GM13977 (cell line): ENCODE data around the gene PLCD3.

Experiments used
- DNase-seq: peaks from one replicate; pipeline ENCODE4 v3.0.0; 2012; ENCODE audit warnings: low spot score
- in situ Hi-C: fragments of 300-500 bp; cut with MboI; formaldehyde crosslinking; loops from one replicate; pipeline ENCODE4 v1.12.0; 2022; ENCODE audit warnings: low sequenced_read_pairs, low pct_unique_long_range_greater_than_20kb, mixed read lengths, inconsistent platforms; ENCODE audit not compliant: unreplicated experiment
- TF ChIP-seq, protein P1 (sequence below): IDR thresholded peaks from 2 replicates; pipeline ENCODE4 v1.5.1; 2012; ENCODE audit warnings: mild to moderate bottlenecking, control low read depth; ENCODE audit not compliant: insufficient read depth; ENCODE audit errors: extremely low read depth, missing control alignments

PLCD3 gene

DNA sequence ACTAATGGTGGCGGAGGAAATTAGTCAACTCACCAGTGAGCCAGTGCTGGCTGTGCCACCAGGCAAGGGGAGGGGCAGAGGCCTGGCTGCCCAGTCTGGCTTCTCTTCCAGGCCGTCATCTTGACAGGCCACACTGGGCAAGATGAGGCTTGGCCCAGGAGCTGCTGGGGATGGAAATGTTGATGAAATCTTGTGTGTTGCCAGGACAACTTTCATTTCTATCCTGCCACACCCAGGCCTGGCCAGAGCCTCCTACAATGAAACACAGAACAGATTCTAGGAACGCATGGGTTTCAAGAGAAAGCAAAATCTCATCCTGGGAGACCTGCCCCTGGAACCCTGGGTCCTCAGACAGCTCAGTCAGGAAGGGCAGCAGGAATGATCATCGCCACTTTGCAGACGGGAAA lies 38.6 kb upstream of the PLCD3 start:
- in situ Hi-C loops, result no loop called here
- TF ChIP-seq, protein P1, sequence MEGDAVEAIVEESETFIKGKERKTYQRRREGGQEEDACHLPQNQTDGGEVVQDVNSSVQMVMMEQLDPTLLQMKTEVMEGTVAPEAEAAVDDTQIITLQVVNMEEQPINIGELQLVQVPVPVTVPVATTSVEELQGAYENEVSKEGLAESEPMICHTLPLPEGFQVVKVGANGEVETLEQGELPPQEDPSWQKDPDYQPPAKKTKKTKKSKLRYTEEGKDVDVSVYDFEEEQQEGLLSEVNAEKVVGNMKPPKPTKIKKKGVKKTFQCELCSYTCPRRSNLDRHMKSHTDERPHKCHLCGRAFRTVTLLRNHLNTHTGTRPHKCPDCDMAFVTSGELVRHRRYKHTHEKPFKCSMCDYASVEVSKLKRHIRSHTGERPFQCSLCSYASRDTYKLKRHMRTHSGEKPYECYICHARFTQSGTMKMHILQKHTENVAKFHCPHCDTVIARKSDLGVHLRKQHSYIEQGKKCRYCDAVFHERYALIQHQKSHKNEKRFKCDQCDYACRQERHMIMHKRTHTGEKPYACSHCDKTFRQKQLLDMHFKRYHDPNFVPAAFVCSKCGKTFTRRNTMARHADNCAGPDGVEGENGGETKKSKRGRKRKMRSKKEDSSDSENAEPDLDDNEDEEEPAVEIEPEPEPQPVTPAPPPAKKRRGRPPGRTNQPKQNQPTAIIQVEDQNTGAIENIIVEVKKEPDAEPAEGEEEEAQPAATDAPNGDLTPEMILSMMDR, result no peak
- no peak for DNase-seq

DNA sequence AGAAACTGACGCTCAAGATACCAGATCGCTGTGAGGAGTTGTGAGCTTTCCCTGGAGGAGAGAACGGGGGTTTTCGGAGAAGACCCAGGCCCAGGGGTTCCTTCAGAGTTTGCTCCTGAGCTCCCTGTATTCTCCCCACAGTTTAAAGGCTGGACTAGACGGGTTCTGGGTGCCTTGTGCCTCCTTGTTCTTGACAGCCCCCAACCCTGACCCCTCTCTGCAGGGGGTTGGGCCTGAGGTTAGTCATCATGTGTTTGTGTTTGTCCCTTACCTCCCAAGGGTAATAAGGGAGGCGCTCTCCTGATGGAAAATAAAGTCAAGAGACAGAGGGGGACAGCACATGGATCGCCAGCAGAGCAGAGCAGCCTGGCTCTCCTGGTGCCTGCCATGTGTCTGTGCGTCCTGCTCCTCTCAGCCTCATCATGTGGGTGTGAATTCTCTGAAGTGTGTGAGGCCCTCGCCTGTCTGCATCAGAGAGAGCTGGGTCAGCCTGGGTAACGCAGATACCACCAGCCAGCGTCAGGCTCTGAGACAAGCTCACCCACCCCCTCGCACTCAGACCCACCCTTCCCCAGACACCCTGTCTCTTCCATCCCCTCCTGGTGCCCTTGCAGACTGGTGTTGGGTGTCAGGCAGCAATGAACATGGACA lies 38.1 kb upstream of the PLCD3 start:
- in situ Hi-C loops, result no loop called here
- TF ChIP-seq, protein P1, result no peak

DNA sequence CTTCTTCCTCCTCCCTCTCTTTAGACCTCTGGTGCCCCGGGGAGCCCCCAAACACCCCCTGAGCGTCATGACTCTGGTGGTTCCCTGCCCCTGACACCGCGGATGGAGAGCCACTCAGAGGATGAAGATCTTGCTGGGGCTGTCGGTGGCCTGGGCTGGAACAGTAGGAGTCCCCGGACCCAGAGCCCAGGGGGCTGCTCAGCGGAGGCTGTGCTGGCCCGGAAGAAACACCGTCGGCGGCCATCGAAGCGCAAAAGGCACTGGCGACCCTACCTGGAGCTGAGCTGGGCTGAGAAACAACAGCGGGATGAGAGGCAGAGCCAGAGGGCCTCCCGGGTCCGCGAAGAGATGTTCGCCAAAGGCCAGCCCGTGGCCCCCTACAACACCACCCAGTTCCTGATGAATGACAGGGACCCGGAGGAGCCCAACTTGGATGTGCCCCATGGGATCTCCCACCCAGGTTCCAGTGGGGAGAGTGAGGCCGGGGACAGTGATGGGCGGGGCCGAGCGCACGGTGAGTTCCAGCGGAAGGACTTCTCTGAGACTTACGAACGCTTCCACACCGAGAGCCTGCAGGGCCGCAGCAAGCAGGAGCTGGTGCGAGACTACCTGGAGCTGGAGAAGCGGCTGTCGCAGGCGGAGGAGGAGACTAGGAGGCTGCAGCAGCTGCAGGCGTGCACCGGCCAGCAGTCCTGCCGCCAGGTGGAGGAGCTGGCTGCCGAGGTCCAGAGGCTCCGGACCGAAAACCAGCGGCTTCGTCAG lies 36.9 kb upstream of the PLCD3 start:
- no peak for DNase-seq
- in situ Hi-C loops, result no loop called here
- TF ChIP-seq, protein P1, result no peak

More for the DNA sequence above, 38.1 kb upstream of the PLCD3 start:
- DNase-seq, result no peak

DNA sequence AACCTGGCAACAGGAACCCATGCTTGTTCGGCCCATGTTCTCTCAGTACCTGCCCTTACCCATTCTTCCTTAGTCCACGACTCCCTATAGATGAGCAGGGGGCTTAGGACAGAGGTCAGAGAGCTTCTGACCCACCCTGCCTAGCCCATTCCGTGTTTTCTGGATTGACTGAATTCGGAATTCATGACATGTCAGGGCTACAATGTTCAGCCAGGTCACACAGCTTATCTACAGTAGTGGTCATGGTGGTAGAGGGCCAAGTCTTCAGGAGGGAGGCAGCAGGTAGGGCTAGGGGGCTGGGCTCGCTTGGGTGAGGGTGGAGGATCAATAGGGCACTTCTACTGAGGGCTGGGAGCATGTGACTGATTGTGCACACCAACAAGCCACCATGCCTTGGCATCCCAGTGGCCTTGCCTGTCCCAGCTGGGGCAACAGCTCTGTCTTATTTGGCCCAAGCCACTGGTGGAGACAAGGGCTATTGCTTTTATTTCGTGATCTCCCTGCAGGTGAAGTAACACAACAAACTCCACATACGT lies 32.5 kb upstream of the PLCD3 start:
- in situ Hi-C loops, result no loop called here
- no peak for DNase-seq
- TF ChIP-seq, protein P1, result no peak

DNA sequence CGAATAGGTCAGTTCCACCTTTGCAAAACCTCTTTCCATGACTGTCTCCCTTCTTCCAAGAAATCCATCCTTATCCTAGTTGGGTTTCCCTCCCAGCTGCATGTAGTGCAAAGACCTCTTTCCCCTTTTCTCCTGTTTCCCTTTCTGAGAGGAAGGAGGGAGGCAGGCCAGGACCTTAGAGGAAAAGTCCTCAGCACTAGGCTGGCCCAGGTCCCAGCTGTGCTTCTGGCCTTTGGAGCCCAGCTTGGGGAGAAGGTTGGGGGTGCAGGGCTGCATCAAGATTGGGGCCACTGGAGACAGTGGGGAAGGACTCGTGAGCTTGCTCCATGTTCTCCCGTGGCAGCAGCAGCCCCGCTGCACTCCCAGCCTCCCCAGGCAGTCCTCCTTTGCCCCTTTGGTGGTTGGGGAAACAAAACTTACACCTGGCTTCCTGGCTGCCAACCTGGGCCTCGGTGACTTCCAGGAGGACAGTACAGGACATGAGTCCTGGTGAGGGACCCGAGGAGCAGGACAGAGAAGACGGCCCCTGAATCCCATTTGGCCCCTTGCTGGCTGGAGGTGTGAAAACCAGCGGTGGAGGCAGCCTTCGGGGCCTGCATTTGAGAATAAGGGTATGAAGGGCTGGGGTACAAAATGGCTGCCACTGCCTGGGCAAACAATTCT lies 29.8 kb upstream of the PLCD3 start:
- TF ChIP-seq, protein P1, result no peak
- in situ Hi-C loops, result no loop called here
- DNase-seq, result no peak

DNA sequence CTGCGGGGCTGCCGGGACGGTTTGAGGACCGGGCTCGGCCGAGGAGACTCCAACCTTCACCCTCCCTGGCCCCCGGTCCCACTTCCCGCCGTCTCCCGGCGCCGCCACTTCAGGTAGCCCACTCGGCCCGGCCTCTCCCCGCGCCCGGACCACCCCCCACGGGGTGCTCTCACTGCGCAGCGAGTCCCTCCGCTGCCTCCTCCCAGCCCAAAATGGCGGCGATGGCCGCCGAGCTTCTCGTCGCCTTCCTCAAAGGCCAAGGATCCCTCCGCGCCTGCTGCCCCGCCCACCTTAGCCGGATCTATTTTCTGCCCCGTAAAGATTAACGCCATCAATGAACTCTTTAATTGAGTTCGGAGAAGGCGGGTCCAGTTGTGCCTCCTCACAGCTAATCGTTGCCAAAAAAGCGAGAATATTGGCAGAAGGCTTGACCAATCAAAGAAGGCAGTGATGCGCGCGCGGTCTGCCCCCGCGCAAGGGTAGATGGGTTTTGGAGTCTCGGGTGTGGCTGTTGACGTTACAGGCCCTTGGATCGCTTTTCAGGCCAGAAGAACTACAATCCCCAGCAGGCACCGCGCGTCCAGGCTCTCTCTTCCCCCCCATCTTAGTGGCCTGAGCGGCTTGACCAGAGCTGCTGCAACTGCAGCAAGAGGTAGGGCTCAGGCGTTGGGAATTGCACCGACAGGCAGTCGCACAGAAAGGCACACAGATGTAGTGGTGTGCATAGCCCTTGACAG lies 29.1 kb upstream of the PLCD3 start, which contains the start of gene HEXIM2:
Gene HEXIM2 (plus strand): TSS at position 588 of the 737 bp plus-strand sequence. CDS start 919 bp downstream, outside the sequence.
- DNase-seq, result peak; percentile 97
- in situ Hi-C loops, result no loop called here

More for the DNA sequence above, 29.1 kb upstream of the PLCD3 start, which contains the start of gene HEXIM2:
- TF ChIP-seq, protein P1, result no peak
